SIG-M5 (cell line): ENCODE measurements around the gene KCTD1.

Experiments
- DNase-seq: peaks from one replicate; lab custom pipeline; 2025; lab: John Stamatoyannopoulos, UW

KCTD1 gene

DNA sequence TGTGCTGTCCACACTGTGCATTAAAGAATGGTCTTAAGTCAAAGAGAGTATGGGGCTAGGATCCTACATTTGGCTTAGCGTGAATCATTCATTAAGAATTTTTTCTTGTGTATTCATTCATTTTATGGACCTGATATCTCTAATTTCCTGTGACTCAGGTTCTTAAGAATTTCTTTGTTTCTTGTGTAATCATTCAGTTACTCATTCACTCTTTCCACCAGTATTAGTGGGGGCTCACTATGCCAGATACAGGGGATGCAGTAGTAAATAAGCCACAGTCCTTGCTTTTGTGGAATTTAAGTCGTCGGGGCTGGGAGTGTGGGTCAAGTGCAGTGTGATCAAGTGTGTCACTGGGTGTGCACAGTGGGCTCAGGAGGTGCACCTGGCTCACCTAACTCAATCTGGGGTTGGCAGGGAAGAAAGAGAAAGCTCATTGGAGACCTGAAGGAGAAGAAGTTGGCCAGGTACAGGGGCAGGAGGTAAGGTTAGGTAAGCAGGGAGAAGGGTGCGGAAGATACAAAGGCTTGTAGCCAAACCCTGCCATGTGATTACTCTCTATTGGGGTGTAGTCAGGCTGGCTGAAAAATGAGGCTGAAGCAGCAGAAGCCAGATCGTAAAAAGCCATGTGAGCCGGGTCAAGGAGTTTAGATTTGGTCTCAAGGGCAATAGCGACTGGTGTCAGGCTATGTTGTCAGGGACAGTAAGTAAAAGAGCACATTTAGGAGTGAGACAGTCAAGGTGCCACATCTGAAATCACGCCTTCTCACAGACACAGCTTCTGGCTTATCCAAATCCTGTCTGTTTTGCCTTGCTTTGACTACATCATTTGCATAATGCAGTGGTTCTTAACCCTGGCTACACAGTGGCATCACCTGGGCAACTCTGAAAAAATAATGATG lies 67.2 kb downstream of the KCTD1 start:
- DNase-seq: no peak

DNA sequence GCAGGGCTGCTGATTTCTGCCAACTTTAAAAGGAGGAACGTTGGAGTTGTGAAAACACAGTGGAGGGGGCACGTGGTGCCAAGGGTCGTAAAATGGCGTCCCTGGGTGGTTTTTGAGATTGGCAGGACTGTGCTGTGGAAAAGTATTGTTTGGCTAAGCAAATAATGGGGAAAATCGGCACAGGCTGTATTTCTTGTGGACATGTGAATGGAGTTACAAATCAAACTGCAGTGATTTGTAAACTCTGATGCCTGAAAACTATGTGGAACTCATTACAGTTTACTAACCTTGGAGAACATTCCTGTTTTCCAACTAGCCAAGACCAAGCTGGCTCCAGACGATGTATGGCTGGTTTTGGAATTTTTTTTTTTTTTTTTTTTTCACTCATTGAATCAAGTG lies 68.7 kb downstream of the KCTD1 start:
- no peak for DNase-seq

DNA sequence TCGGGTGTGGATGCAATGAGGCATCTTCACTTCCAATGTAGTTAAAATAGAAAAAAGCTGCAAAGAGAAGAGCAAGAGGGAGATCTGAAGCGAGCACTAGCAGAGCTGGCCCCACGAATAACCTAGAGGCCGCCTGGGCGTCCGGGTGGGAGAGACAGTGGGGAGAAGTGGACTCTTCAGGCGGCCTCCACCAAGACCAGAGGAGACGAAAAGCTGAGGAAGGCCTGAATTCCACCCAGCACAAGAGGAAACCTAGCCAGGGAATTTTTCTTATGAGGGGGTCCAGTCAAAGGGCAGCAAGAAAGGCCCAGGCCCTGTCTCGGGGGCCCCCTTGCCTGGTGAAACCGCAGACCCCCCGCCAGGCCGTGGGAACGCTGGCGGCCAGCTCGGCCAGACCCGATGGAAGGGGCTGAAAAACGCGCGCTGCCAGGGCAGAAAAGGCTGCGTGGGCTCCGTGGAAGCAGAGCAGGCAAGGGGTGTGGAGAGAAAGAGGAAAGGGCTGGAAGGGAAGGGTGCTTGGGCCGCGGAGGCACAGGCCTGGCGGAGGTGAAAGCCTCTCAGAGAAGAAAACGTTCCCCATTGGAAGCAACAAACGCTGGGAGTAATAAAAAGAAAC lies 69.2 kb downstream of the KCTD1 start:
- no peak for DNase-seq

DNA sequence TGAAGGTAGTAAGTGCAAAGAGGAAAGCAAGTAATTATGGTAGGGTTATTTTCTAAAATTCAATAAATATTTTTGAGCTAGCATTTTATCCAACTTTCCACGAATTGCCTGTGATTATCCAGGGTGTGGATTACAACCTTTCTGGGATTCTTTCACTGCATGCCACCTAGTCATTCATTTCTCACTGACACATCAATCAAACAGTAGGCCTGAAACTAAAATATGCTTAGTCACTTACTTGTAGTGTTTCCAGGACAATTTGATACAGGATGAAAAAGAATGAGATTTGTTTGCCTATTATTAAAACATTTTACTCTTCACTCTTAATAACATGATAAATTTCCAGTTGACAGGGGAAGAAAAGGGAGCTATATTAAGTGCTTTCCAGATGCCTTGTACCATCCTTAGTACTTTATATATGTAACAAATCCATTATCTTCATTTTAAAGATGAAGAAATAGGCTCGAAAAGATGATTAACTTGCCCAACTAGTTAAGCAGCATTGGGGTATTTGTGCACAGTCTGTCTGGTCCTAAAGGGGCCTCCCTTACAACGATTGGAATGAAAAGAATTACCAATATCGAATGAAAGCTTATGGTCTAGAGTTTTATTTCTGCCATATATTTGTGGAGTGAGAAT lies 70.4 kb downstream of the KCTD1 start:
- no peak for DNase-seq

DNA sequence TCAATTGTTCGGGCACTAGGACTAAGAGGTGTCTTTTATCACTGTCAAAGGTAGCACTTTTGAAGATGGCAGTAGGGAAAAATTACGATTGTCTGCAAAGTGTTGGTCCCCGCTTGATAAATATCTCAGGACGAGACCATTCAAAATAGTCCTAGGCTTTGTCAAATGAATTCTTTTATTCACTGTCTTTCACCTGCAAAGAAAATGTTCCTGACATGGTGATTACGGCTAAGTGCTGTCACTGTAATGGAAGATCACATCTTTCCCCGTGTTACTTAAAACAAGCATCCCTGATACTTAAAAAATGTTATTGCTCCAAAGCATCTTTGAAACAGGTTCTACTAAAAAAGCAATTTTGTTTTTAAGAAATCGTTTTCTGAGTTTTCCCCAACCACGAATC lies 71.7 kb downstream of the KCTD1 start:
- no peak for DNase-seq

DNA sequence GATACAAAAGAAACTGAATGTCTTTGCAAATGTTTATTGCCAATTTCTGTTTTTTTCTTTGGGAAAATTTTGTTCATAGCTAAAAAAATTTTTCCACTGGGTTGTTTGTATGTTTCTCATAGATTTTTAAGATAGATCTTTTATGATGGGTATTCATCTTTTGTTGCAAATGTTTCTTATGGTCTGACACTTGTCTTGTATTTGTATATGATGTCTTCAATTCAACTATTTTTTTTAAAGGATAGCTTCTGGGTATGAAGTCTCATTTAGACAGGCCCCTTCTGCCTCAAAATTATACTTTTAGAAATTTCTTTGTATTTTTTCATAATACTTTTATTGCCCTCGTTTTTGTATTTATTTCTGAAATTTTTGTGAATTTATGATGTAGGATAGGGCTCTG lies 73.8 kb downstream of the KCTD1 start:
- no peak for DNase-seq

DNA sequence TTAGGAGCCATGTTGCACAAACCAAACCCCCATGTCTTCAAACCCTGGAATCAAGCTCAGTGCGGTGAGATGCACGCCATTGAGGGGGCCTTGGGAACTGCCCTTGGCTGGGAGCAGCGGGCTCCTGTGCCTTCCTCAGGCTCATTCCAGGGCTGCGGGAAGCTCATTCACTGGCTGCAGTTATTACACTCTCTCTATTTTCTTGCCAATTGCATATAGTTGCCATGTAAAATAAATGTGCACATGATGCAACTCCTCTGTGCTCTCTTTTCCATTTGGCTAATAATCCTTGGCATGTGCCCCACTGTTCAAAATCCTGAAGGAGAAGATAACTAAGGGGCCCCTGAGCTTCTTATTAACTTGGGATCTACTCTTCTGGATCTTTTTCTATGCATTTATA lies 74.7 kb downstream of the KCTD1 start:
- DNase-seq: no peak

DNA sequence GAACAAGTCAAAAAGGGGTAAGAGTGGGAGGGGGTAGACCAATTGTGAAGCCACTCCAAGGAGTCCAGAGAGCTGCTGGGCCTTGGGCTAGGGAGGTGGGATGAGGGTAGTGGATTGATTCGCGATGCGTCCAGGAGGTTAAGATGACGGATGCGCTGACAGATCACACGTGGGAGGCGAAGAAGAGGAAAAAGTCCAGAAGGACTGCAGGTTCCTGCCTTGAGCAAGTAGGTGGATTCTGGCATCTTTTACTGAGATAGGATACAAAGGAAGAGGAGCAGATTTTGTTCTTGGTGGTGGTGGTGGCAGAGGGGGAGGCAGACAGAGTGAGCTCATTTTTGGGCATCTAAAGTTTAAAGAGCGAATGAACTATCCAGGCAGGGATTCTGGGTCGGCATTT lies 76.5 kb downstream of the KCTD1 start:
- no peak for DNase-seq

DNA sequence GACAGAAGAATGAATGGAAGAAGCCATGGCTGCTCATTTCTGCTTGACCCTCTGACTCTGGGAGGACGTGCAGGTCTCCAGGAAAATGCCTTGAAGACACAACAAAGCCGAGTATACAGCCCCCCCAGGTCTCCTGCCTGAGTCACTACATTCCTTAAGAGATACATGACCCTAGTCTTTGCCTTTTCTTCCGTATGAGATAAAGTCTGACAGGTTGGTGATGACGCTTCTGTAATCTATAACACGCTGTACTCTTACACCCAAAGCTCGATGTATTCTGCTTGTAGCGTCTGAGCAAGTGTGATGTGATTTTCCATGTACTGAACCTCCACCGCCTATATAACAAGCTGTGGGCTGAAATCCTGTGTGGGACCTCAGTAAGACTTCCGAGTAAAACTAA lies 77.3 kb downstream of the KCTD1 start:
- no peak for DNase-seq

DNA sequence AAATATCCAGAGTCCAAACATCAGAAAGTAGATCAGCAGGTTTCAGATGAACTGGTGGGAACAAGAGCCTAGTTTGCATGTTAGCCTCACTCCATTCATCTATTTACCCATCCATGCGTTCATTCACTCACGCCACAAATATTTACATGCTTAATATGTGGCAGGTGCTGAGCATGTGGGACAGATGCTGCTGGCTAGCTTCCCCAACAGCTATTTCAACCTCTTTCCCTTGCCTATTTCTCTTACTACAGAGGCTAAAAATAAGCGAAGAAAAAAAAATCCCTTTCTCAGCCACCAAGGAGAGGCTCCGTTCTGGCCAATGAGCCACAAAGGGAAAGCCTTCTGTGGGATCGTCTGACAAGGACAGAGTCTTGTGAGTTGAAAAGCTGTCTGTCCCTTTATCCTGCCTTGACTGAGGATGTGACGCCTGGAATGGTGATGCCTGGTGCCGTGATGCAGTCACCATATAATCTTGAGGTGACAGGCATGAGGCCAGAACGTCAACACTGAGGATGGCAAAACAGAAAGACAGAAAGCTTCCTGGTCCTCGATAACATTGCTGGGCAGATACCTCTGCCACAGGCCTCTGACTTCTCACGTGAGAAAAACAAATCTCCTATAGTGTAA lies 78.2 kb downstream of the KCTD1 start:
- no peak for DNase-seq

DNA sequence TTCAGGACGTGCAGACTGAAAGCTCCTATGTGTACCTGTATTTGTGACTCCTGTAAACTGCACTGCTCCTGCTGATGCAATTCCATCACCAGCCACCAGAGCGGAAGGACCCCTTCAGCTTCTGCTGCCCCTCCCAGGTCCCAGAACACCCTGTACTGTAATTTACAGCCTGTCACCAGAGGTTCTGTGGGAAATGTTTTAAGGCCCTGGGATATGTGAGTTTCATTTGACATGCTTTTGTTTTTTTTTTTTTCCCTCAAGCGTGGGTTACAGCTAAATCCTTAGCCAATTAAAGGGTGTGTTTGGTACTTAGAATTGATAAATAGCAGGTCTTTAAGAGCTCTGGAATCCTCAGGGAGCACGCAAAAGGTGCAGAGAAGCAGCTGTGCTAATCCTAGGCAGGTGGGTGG lies 79.4 kb downstream of the KCTD1 start:
- no peak for DNase-seq

DNA sequence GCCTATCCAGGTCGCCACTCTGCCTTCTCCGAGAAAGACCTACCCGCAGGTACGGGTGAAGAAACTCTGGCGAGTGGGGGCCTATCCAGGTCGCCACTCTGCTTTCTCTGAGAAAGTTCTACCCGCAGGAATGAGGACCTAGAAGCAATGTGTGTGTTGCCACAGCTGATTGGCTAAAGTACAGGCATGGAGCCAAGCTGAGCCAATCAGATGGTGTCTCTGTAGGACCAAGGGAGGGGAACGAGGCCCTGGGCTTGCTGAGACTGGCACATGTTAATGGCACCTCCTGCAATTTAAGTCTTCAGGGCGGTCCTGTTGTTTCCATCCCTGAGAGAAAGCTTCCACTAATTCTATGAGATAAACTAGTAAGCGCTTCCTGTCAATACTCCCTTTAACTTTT lies 82.3 kb downstream of the KCTD1 start:
- no peak for DNase-seq

DNA sequence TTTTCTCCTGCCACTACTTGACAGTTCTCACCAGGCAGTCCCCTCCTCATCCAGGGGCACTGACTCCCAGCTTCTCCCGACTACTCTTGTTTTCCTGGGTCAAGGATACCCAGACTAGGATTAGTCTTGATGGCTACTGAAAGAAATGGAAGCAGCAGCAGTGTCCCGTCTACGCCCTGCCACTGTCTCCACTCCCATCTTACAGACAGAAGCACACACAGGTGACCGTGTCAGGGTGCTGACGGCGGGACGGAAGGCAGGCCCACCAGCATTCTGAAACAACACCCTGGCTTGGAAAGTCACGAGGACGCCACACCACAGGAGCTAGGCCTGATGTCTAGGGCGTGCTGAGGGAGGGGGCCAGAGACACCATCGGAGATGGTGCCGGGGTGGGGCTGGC lies 82.9 kb downstream of the KCTD1 start:
- DNase-seq: no peak

DNA sequence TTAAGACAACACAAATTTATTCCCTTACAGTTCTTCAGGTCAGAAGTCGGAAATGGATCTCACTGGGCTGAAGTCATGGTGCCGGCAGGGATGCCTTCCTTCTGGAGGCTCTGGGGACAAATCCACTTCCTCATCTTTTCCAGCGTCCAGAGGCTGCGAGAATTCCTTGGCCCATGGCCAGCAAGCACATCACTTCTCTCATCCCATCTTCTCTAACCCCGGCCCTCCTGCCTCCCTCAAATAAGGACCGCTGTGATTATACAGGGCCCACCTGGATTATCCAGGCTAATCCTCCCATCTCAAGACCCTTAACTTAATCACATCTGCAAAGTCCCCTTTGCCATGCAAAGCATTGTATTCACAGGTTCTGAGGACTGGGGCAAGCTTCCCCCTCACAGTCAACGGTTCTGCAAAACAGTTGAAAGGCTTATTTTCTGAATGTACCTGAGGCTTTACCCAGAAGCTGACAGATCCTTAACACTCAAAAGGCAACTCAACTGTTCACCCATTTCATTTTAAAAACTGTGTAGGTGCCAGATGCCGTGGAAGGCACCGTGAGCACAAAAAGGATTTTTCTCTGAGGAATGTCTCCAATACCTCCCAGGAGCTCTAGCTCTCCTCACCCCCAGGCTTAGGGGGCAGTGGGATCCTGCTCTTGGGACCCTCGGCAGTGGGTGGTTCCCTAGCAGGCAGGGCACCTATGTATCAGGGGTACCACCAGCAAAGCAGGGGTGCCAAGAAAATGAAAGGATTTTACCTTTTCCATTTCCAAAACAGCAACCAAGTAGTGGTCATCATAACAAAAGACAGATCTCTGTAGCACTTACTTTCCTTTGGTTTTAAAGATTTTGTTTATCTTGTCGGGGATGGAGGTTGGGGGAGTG lies 84.0 kb downstream of the KCTD1 start:
- no peak for DNase-seq

DNA sequence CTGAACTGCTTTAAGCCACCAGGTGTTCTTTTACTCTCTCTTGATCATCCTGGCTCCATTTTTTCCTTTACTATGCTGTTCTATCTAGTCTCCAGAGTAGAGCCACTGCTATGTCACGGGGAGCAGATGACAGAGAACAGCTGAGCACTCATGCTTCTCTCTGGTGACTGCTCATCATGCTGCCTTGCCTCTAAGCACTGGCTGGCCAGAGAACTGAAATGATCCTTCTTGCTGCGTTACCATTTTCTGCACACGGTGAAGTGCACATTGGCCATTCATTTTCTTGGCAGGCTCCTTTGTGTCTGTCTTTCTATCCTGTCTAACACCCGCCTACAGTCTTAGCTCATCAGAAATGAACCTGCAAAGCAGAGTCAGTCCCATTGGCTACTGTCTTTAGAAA lies 86.0 kb downstream of the KCTD1 start:
- no peak for DNase-seq

DNA sequence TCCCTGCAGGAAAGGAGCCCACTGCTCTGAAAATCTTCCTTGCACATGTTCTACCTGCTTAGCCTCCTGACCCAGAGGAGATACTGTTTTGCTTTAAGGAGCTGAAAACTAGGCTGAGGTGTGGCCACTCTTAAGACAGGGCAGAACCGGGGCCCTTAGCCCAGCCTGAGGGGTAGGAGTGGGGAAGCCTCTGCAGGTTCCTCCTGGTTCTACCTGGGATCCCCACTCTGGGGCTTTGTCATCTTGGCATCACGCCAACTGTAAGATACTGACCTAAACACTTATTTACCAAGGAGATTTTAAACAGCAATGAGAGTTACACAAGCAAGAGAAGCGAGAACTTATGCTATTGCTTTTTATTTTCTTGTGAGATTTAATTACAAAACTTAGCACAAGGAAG lies 86.9 kb downstream of the KCTD1 start:
- no peak for DNase-seq

DNA sequence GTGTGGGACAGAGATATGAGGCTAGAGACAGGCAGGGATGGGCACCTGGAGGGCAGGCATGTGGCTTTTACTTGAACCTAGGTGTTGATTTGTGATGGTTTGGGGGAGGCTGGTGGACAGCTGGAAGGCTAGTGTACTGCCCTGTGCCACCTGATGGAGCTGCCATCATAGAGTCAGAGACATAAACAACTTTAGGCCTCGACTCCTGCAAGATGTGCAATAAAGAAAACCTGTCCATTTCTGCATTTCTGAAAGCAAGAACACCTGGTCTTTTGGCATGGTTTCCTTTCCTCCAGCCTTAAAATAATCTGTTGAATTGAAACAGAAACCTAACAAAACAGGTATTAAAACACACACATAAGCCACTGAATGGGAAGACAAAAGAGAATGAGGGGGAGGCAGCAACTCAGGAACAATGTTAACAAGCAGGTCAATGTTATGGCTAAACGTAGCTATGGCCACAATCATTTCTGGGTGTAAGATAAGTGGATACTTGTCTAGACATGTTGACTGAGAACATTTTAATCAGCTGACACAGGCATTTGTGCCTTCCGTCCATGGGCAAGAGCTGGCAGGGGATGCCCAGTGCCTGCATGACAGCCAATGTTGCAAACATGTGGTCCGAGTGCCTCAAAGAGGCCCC lies 87.8 kb downstream of the KCTD1 start:
- no peak for DNase-seq

DNA sequence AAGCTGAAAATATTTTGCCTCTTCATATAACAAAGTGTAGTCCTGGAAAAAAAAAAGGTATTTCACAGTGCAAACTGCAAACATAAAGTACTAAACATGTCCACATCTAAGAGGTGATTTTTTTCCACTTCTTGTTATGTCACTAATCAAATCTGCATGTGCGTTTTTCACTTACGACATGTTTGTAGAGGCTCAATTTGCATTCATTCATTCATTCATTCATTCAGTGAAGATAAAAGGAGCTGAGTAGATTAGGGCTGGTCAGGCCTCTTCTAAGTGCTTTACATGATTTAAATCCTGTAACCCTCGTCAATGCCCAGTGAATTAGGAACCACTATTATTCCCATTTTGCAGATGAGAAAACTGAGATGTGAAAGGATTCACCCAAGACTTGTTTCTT lies 88.5 kb downstream of the KCTD1 start:
- DNase-seq: no peak

DNA sequence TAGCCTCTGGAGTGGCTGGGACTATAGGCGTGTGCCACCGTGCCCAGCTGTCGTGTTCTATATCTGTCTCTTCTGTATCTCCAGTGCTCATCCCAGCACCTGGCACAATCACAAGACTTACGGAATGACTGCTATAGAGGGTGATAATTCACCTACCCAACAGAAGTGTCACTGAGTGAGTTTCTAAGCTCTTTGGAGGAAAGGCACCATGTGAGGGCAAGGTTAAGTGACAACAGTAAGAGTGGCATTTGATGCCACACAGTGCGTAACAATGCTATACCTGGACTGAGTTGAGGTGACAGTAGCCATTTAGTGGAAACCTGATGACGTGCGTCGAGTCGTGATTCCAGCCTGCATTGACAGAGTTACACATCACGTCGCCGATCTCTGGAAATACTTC lies 89.0 kb downstream of the KCTD1 start:
- DNase-seq: no peak

DNA sequence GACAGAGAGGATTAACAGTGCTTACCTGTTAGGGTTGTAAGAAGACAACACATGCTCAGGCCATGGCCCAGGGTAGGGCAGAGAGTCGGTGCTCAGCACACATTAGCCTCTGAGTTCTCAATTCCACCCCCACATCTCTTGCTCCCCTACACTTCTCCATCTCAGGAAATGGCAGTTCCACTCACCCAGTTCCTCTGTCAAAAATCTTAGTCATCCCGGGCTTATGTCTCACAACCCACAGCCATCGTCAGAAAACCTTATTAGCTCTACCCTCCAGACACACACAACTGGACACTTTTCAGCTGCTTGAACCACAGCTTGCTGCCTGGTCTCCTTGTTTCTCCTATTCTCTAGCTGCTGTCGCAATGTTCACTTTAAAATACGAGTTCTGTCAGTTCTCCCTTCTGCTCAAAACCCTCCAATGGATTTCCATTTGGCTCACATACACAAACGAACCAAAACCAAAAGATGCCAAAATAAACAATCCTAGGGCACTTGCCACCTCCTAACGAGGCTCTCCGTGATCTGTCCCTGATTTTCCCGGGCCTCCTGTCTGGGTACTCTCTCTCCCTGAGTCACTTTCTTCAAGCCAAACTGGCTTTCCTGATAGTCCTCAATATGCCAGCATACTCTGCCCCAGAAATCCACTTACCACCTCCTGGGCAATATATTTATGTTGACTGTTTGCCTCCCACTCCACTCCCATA lies 89.7 kb downstream of the KCTD1 start:
- no peak for DNase-seq
